ENCODE results near the gene C1orf210.

- TF ChIP-seq RARB (CRISPR knock-in tag; IDR thresholded peaks at IDR 0.05) (no peak), TCF4 (CRISPR knock-in tag; IDR thresholded peaks at IDR 0.05; ENCODE audit: borderline replicate concordance) (no peak)
Measured at GRCh38 chr1:43280692-43281091, 4.7 kb downstream of the C1orf210 start.
